Psoas muscle (tissue), 8 donors: ENCODE data around the gene TPRN. TPM values are rescaled to one million over a fixed set of nuclear protein-coding genes. Genes with fewer than 3 reads are reported as not detected.

Experiments used
- ATAC-seq, 4 donors: fragments of 200-7000 bp; cut with Tn5 transposase; one replicate each; pipeline ENCODE4 v1.9.1; 2020; ENCODE audit warnings: moderate library complexity in 3 of 4, mild to moderate bottlenecking in 2 of 4
- DNase-seq, 2 donors: peaks; one replicate each; pipeline ENCODE4 v3.0.0-alpha.2; 2020
- H3K27ac ChIP-seq: fragments of 200-600 bp; one replicate; pipeline ENCODE4 v1.8.0; 2022
- H3K27me3 ChIP-seq, 3 donors: fragments of 200-600 bp in 1 of 3; one replicate each; pipeline versions ENCODE4 v1.6.1 to v1.8.0; 2013 to 2022; ENCODE audit warnings: low read length in 2 of 3, mild to moderate bottlenecking in 2 of 3, moderate library complexity in 1 of 3; ENCODE audit not compliant: insufficient read depth in 3 of 3
- H3K36me3 ChIP-seq, 2 donors: fragments of 200-600 bp in 1 of 2; one replicate each; pipeline versions ENCODE4 v1.6.1 to v1.8.0; 2013 to 2022; ENCODE audit warnings: low read depth in 1 of 2, mild to moderate bottlenecking in 1 of 2, moderate library complexity in 1 of 2; ENCODE audit not compliant: insufficient read depth in 1 of 2
- H3K4me1 ChIP-seq: fragments of 200-600 bp; one replicate; pipeline ENCODE4 v1.8.0; 2022
- H3K4me3 ChIP-seq: fragments of 200-600 bp; one replicate; pipeline ENCODE4 v1.8.0; 2022; ENCODE audit warnings: mild to moderate bottlenecking
- H3K9me3 ChIP-seq: fragments of 200-600 bp; one replicate; pipeline ENCODE4 v1.8.0; 2022
- WGBS, 3 donors: extraction: QIAGEN DNeasy Blood & Tissue Kit; methylation state at CpG; one replicate each; pipeline versions ENCODE4 v1.1.6 to v1.1.7; 2013; 5-methylcytosine and 5-hydroxymethylcytosine counted together
- intact Hi-C, 2 donors: fragments of 100-400 bp; cut with DNase I; formaldehyde crosslinking; loops; one replicate each; pipeline versions ENCODE4 v1.11.0 to v1.14.2; 2022
- polyA plus RNA-seq, 3 donors: library from polyadenylated mRNA; stranded (reverse); fragments of 200-250 nt; gene quantifications; one replicate each; pipeline ENCODE4 v1.2.3, GENCODE V29; 2013
- total RNA-seq, 4 donors: library from RNA; stranded (reverse); fragmentation: NEBNext Ultra II Directional in 2 of 4; extraction: Animal tissue kit (Norgen Biotek cat#: 25700) in 2 of 4; gene quantifications; one replicate each; pipeline versions ENCODE4 v1.2.1 to v1.2.4, GENCODE V29; 2021 to 2023
- TF ChIP-seq, protein P1 (sequence below): fragments of 200-600 bp; IDR thresholded peaks from one replicate; pipeline ENCODE4 v1.8.0; 2022; ENCODE audit warnings: antibody characterized with exemption
- donor health status: healthy with polysubstance abuse.
- donor health status: DM: no; HTN: no; CAD: no; lungs with moderate emphysema.
- donor health status: Bipolar disorder and iron deficiency.
- donor health status: healthy.
- donor health status: DM: yes; HTN: yes; CAD: no.
- donor health status: DM: no; HTN: no; CAD: no.
- donor health status: DM: no; HTN: no; CAD: no.
- donor health status: DM: yes; HTN: yes; CAD: no.

Gene TPRN
- total and polyA plus RNA-seq, 7 donors: 3.6 to 11.3 (median 8.6) TPM

DNA sequence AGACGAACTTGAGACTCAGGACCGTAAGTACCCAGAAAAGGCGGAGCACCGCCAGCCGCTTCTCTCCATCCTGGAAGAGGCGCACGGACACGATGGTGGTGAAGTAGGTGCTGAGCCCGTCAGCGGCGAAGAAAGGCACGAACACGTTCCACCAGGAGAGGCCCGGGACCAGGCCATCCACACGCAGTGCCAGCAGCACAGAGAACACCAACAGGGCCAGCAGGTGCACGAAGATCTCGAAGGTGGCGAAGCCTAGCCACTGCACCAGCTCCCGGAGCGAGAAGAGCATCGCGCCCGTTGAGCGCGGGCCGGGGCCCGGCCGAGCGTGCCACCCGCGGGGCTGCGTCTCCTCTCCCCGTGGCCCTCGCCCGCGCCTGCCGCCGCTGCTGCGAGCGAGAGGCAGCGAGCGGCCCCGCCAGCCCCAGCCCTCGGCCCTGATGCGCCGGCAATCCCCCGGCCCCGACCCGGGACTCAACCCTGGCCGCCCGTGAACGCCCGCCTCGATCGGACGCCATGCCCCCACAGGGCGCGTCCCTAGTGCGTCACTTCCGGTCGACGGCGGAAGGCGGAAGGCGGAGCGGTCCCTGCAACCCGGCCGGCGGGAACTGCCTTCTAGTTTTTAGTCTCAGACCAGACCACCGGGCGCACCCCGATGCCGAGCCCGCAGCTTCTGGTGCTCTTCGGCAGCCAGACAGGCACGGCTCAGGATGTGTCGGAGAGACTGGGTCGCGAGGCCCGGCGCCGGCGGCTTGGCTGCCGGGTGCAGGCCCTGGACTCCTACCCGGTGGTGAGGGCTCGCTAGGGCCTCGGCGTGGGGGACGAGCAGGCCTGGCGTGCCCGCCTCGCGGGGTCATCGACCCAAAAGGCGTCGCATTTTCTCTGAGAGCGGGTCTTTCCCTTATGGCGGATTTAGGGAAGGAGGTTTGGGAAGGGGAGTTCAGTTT is 4.9 kb upstream of the TPRN start, which contains the start of the genes NDOR1 and TMEM203:
Gene NDOR1, plus strand, starts transcription at position 575 of the 944 bp plus-strand sequence. Its CDS starts 78 bp downstream, at position 653.
Gene TMEM203, minus strand, starts transcription at position 523 of the 944 bp plus-strand sequence. Its CDS starts 234 bp downstream, at position 289.
- H3K36me3 ChIP-seq: no peaks in the 10 kb centered on the region
- peak within 1 kb of the TSS; percentile 81 for H3K4me3 ChIP-seq
- DNase-seq (peak; percentile 94 to 96), ATAC-seq (peak; percentile 64 to 78 (median 69))
- H3K4me1 ChIP-seq: peaks cover 49% of the 10 kb centered on the region
- 0 to 1% (median 0%) methylated on average over 83 to 98 of the region's 98 CpGs for WGBS, 3 donors
- TF ChIP-seq, protein P1, sequence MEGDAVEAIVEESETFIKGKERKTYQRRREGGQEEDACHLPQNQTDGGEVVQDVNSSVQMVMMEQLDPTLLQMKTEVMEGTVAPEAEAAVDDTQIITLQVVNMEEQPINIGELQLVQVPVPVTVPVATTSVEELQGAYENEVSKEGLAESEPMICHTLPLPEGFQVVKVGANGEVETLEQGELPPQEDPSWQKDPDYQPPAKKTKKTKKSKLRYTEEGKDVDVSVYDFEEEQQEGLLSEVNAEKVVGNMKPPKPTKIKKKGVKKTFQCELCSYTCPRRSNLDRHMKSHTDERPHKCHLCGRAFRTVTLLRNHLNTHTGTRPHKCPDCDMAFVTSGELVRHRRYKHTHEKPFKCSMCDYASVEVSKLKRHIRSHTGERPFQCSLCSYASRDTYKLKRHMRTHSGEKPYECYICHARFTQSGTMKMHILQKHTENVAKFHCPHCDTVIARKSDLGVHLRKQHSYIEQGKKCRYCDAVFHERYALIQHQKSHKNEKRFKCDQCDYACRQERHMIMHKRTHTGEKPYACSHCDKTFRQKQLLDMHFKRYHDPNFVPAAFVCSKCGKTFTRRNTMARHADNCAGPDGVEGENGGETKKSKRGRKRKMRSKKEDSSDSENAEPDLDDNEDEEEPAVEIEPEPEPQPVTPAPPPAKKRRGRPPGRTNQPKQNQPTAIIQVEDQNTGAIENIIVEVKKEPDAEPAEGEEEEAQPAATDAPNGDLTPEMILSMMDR: no peak
- H3K9me3 ChIP-seq: no peaks in the 10 kb centered on the region
- intact Hi-C loops: loop anchor here in 1 of 2 donors (1.0 kb wide), 1 partner anchor 17 kb away; the partner anchor contains the start of genes ANAPC2 and SSNA1
- no peaks in the 10 kb centered on the region for H3K27me3 ChIP-seq
- H3K27ac ChIP-seq: peak within 1 kb of the TSS; percentile 84

GRCh38 chr9:137204731-137205125 is 4.2 kb upstream of the TPRN start:
- Histone ChIP-seq H3K9me3 (no peaks in the 10 kb centered on the region), H3K4me1 (peaks cover 51% of the 10 kb centered on the region), H3K27me3 (no peaks in the 10 kb centered on the region), H3K27ac (peak overlapping the region; percentile 84), H3K4me3 (peak overlapping the region; percentile 81), H3K36me3 (no peaks in the 10 kb centered on the region)
- TF ChIP-seq, protein P1: no peak
- intact Hi-C loops: loop anchor here in 1 of 2 donors (1.0 kb wide), 1 partner anchor 16 kb away; the partner anchor contains the start of genes ANAPC2 and SSNA1
- DNase-seq (peak in 1 of 2 donors; percentile 11), ATAC-seq (no peak)
- 11 to 12% (median 12%) methylated on average over 21 of the region's 21 CpGs for WGBS, 3 donors

- Histone ChIP-seq H3K27me3 (no peaks in the 10 kb centered on the region), H3K36me3 (no peaks in the 10 kb centered on the region), H3K4me3 (peak overlapping the region; percentile 81), H3K9me3 (no peaks in the 10 kb centered on the region), H3K27ac (no peak overlapping the region), H3K4me1 (peaks cover 68% of the 10 kb centered on the region)
- TF ChIP-seq, protein P1: no peak
- WGBS, 3 donors: 50 to 63% (median 56%) methylated on average over 8 of the region's 8 CpGs
- ATAC-seq (no peak), DNase-seq (no peak)
- intact Hi-C loops: no loop called here
These were observed 2.4 kb upstream of the TPRN start for GRCh38 chr9:137202966-137203365.

DNA sequence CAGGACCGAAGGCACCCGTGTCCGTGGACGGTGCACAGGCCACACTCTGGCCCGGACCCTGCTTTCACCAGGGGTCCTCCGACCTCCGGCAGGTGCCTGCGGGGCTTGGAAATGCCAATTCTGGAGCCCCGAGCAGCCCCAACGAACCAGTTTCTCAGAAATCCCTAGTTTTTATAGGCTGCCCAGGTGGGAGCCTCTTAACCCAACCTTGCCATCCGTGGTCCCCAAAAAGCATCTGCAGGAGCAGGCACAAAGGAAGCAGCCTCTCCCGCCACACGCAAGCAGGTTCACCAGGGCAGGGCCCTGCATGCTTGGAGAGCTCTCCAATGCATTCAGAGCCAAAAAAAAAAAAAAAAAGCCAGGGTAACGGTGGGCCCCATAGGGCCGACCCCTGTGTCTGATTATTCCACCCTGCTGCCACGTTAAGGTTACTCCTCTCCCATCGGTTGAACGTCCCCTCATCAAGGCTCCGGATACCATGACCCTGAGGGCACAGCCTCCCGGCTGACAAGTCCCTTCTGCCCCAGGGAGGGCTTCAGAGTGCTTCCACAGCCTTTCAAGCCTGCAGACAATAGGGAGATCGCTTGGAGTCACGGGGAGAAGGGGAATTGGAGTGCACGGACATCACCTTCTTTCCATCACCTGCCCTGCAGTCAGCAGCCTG is 796 bp upstream of the TPRN start:
- ATAC-seq (no peak), DNase-seq (no peak)
- intact Hi-C loops: no loop called here
- TF ChIP-seq, protein P1: no peak
- 15 to 16% (median 16%) methylated on average over 23 of the region's 23 CpGs for WGBS, 3 donors
- peak overlapping the region; percentile 90 for H3K4me3 ChIP-seq
- no peaks in the 10 kb centered on the region for H3K36me3 ChIP-seq
- peaks cover 66% of the 10 kb centered on the region for H3K4me1 ChIP-seq
- H3K27ac ChIP-seq: peak overlapping the region; percentile 86
- H3K27me3 ChIP-seq: no peaks in the 10 kb centered on the region
- H3K9me3 ChIP-seq: no peaks in the 10 kb centered on the region
